BLaER1 (cell line): ENCODE measurements around the gene NFIC.
A peak's percentile ranks its signal among the peaks of the same experiment; 100 is the strongest.

Source experiments
- H3K27ac ChIP-seq: shearing (Covaris generic); formaldehyde crosslinking; 2 replicates; pipeline ENCODE4 v1.8.1; 2022
- H3K27me3 ChIP-seq: shearing (Covaris generic); formaldehyde crosslinking; 2 replicates; pipeline ENCODE4 v1.8.1; 2022
- H3K36me3 ChIP-seq: shearing (Covaris generic); formaldehyde crosslinking; 2 replicates; pipeline ENCODE4 v1.8.1; 2022
- H3K4me1 ChIP-seq: shearing (Covaris generic); formaldehyde crosslinking; 2 replicates; pipeline ENCODE4 v1.8.1; 2022
- H3K4me2 ChIP-seq: shearing (Covaris generic); formaldehyde crosslinking; 2 replicates; pipeline ENCODE4 v1.8.1; 2022
- H3K4me3 ChIP-seq: shearing (Covaris generic); formaldehyde crosslinking; 2 replicates; pipeline ENCODE4 v1.8.1; 2022
- H3K9ac ChIP-seq: shearing (Covaris generic); formaldehyde crosslinking; 2 replicates; pipeline ENCODE4 v1.8.1; 2022
- H3K9me3 ChIP-seq: shearing (Covaris generic); formaldehyde crosslinking; 2 replicates; pipeline ENCODE4 v1.8.1; 2022
- H4K20me1 ChIP-seq: shearing (Covaris generic); formaldehyde crosslinking; 2 replicates; pipeline ENCODE4 v1.8.1; 2022
- Cebpa-rat ChIP-seq: shearing (Covaris generic); IDR thresholded peaks from 2 replicates; pipeline ENCODE4 v1.8.1; 2022

NFIC gene

DNA sequence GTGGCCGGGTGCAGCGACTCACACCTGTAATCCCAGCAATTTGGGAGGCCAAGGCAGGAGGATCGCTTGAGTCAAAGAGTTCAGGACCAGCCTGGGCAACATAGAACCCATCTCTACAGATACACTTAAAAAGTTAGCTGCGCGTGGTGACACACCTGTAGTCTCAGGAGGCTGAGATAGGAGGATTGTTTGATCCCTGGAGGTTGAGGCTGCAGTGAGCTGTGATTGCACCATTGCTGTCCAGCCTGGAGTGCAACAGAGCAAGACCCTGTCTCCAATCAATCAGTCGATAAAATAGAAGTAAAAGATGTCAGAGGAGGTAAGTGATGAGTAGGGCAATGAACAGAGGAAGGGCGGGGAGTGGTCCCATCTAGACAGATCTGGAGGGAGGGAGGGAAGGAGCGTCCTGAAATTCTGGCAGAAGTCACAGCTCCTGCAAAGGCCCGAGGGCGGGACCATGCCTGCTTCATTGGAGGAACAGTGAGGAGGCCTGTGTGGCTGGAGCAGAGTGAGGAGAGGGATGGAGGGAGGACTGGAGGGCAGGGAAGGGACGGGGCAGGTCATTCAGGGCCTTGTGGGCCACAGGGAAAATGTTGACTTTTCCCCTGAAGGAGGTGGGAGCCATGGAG, 104.2 kb downstream of the NFIC start:
- no peak for TF ChIP-seq Cebpa-rat
- peaks cover 59% of the 10 kb centered on the region for H4K20me1 ChIP-seq
- no peak overlapping the region for H3K27ac ChIP-seq
- peaks cover 9% of the 10 kb centered on the region for H3K9me3 ChIP-seq
- H3K9ac ChIP-seq: no peak overlapping the region
- H3K4me2 ChIP-seq: no peak overlapping the region
- H3K36me3 ChIP-seq: peaks cover 39% of the 10 kb centered on the region
- H3K4me1 ChIP-seq: peaks cover 53% of the 10 kb centered on the region
- H3K27me3 ChIP-seq: no peaks in the 10 kb centered on the region
- no peak overlapping the region for H3K4me3 ChIP-seq

DNA sequence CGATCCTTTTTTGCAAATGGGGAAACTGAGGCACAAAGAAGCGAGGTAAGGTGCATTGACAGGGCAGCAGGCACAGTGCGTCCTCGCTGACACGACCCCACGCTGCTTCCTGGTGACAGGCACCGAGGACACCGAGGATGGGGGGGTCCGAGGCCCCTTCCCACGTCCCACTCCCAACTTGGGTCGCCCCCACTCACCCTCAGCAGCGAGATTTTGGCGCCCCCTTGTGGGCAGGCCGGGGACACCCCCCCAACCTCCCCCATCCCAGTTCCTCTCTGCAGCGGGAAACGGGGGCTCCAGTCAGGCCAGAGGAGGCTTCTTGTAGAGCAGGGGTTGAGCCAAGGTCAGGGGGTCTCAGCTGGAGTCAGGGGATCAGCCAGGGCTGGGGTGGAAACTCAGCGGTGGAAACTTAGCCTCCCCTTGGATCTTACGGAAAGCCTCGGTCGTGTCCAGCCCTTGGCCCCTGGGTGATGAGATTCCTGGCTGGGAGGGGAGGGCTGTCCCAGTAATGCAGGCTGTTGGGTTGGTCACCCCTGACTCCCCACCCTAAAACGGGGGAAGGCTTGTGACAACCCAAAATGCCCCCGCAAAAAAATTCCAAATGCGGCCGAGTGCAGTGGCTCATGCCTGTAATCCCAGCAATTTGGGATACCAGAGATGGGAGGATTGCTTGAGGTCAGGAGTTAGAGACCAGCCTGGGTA, 105.7 kb downstream of the NFIC start:
- Histone ChIP-seq H4K20me1 (peaks cover 52% of the 10 kb centered on the region), H3K4me1 (peaks cover 53% of the 10 kb centered on the region), H3K27ac (no peak overlapping the region), H3K36me3 (peaks cover 39% of the 10 kb centered on the region), H3K4me3 (no peak overlapping the region), H3K9ac (no peak overlapping the region), H3K27me3 (no peaks in the 10 kb centered on the region), H3K9me3 (peaks cover 9% of the 10 kb centered on the region), H3K4me2 (peak overlapping the region; percentile 19; the same call in 1 of the 2 replicates)
- no peak for TF ChIP-seq Cebpa-rat

DNA sequence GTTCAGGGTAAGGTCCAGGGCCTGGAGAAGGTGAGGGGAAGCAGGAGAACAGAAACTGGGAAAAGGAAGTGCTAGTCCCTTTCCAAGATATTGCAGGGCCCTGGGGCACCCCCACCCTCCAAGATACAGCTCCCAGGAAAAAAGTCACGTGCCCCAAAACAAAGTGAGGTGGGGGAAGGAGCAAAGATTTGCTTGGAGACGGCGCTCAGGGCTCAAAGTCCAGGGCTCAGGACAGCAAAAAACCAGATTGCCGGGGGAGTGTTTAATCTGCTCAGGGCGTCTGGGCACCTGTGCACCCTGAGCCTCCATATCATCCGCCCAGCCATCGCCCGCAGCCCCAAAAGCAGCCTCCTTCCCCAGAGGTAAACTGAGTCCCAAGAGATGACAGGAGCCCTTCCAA, 107.6 kb downstream of the NFIC start:
- H4K20me1 ChIP-seq: peaks cover 51% of the 10 kb centered on the region
- no peak overlapping the region for H3K27ac ChIP-seq
- TF ChIP-seq Cebpa-rat: no peak
- peaks cover 63% of the 10 kb centered on the region for H3K4me1 ChIP-seq
- peaks cover 32% of the 10 kb centered on the region for H3K36me3 ChIP-seq
- no peak overlapping the region for H3K4me3 ChIP-seq
- H3K4me2 ChIP-seq: no peak overlapping the region
- H3K9me3 ChIP-seq: no peaks in the 10 kb centered on the region; the same call in 1 of the 2 replicates
- H3K9ac ChIP-seq: no peak overlapping the region
- H3K27me3 ChIP-seq: no peaks in the 10 kb centered on the region

DNA sequence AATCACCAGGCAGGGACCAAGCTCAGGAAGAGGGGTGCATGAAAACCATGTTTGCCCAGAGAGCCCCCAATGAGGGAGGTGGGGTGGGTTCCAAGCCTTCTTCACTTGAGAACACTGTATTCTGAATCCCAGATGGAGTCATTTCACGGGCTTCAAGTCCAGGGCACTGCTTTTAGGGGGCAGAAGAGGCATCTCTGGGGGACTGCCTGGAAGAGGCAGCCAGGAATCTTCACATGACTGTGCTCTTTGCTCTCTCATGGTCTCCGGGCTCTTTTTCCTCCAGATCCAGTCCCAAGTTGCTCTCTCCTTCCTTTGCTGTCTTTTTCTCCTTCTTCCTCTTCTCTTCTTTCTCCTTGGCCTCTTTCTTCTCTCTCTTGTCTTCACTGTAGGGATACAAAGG, 108.2 kb downstream of the NFIC start:
- peaks cover 45% of the 10 kb centered on the region for H4K20me1 ChIP-seq
- no peaks in the 10 kb centered on the region; the same call in 1 of the 2 replicates for H3K9me3 ChIP-seq
- no peak overlapping the region for H3K4me2 ChIP-seq
- peaks cover 57% of the 10 kb centered on the region for H3K4me1 ChIP-seq
- peaks cover 32% of the 10 kb centered on the region for H3K36me3 ChIP-seq
- TF ChIP-seq Cebpa-rat: no peak
- no peak overlapping the region for H3K9ac ChIP-seq
- no peak overlapping the region for H3K4me3 ChIP-seq
- no peaks in the 10 kb centered on the region for H3K27me3 ChIP-seq
- no peak overlapping the region for H3K27ac ChIP-seq

DNA sequence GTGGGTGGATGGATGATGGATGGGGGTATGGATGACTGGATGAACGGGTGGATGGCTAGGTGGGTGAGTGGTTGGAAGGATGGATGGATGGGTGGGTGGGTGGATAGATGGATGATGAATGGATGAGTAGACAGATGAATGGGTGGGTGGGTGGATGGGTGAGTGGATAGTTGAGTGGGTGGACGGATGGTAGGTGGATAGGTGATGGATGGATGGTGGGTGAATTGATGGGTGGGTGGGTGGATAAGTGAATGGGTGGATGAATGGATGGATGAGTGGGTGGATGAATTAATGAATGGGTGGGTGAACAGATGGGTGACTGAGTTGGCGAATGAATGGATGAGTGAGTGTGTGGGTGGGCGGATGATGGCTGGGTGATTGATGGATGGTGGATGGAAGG, 109.1 kb downstream of the NFIC start:
- Histone ChIP-seq H3K27me3 (no peaks in the 10 kb centered on the region), H3K4me3 (no peak overlapping the region), H3K4me2 (no peak overlapping the region), H3K9me3 (no peaks in the 10 kb centered on the region; the same call in 1 of the 2 replicates), H4K20me1 (peaks cover 37% of the 10 kb centered on the region), H3K4me1 (peaks cover 51% of the 10 kb centered on the region), H3K9ac (no peak overlapping the region), H3K36me3 (peaks cover 32% of the 10 kb centered on the region), H3K27ac (no peak overlapping the region)
- no peak for TF ChIP-seq Cebpa-rat

DNA sequence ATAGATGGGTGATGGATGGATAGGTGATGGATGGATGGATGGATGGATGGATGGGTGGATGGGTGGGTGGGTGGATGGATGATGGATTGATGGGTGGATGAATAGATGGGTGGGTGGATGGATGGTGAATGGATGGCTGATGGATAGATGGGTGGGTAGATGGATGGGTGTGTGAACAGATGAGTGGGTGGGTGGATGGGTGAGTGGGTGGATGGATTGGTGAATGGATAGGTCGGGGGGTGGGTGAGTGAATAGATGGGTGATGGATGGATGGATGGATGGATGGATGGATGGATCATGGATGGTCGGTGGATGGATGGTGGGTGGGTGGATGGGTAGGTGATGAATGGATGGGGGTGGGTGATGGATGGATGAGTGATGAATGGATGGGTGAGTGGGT, 110.4 kb downstream of the NFIC start:
- no peak overlapping the region for H3K27ac ChIP-seq
- H4K20me1 ChIP-seq: peaks cover 34% of the 10 kb centered on the region
- no peak overlapping the region for H3K4me3 ChIP-seq
- no peaks in the 10 kb centered on the region for H3K27me3 ChIP-seq
- peaks cover 36% of the 10 kb centered on the region for H3K36me3 ChIP-seq
- no peaks in the 10 kb centered on the region; the same call in 1 of the 2 replicates for H3K9me3 ChIP-seq
- peaks cover 52% of the 10 kb centered on the region for H3K4me1 ChIP-seq
- TF ChIP-seq Cebpa-rat: no peak
- no peak overlapping the region; the same call in 1 of the 2 replicates for H3K4me2 ChIP-seq
- no peak overlapping the region for H3K9ac ChIP-seq

DNA sequence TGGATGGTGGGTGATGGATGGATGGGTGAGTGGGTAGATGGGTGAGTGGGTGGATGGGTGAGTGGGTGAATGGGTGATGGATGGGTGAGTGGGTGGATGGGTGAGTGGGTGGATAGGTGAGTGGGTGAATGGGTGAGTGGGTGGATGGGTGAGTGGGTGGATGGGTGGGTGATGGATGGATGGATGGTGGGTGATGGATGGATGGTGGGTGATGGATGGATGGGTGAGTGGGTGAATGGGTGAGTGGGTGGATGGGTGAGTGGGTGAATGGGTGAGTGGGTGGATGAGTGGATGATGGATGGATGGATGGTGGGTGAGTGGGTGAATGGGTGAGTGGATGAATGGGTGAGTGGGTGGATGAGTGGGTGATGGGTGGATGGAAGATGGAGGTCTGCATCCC, 111.1 kb downstream of the NFIC start:
- Histone ChIP-seq H3K4me3 (peak overlapping the region; percentile 61), H3K36me3 (peaks cover 43% of the 10 kb centered on the region), H3K4me1 (peaks cover 49% of the 10 kb centered on the region), H3K9me3 (no peaks in the 10 kb centered on the region; the same call in 1 of the 2 replicates), H3K27me3 (no peaks in the 10 kb centered on the region), H3K9ac (peak overlapping the region; percentile 67; the same call in 1 of the 2 replicates), H3K4me2 (peak overlapping the region; percentile 89), H3K27ac (peak overlapping the region; percentile 90), H4K20me1 (peaks cover 27% of the 10 kb centered on the region)
- TF ChIP-seq Cebpa-rat: no peak

DNA sequence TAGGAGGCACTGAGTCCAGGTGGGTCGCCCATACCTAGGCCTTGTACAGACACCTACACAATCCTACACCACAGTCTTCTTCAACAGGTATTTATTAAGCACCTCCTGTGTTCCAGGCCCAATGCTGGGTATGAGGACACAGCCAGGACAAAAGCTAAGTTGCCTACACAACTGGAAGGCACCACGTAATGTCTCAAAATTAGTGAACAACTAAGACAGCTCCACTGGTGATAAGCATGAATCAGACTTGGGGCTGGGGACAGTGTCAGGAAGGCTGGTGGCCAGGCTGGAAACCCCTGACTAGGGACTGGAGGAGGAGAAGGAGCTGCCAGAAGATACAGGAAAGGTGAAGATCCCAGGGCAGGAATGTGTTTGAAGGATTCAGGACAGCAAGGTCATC, 111.6 kb downstream of the NFIC start:
- Histone ChIP-seq H3K36me3 (peaks cover 45% of the 10 kb centered on the region), H3K9ac (peak overlapping the region; percentile 67), H3K4me3 (peak overlapping the region; percentile 61), H3K9me3 (no peaks in the 10 kb centered on the region; the same call in 1 of the 2 replicates), H3K27ac (peak overlapping the region; percentile 90), H4K20me1 (peaks cover 22% of the 10 kb centered on the region), H3K27me3 (no peaks in the 10 kb centered on the region), H3K4me1 (peaks cover 45% of the 10 kb centered on the region), H3K4me2 (peak overlapping the region; percentile 89)
- no peak for TF ChIP-seq Cebpa-rat

DNA sequence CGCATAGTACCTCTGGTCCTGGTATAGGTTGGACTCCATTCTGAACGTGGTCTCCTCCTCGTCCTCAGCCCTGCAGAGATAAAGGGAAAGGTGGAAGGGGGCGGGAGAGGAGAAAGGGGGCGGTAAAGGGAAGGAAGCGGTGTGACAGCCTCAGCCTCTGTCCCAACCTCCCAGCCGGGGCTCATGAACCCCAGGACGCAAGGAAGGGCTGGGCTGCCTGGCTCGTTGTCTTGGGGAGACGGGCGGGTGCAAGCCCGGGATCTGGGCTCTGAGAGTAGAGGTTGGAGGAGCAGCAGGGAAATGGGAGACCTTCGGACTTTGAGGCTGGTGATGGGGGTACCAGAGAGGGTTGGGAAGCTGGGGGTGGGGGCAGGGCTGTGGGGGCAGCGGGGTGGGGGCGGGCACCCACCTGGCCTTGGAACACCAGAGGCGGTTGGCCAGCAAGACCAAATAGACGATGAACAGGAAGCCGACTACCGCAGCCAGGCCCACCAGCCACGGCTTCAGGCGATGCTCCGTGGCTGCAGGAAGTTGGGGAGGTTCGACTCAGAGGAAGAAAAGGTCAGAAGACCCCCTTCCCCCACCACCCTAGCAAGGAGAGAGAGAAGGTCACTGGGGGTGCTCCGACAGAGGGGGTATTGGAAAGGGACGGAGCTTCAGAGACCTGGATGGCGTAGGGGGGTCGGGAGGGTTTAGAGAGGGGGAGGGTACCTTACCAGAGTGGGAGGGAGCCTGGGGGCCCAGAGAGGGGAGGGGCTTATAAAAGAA, 112.2 kb downstream of the NFIC start:
- Histone ChIP-seq H3K27ac (peak overlapping the region; percentile 90), H3K27me3 (no peaks in the 10 kb centered on the region), H3K4me2 (peak overlapping the region; percentile 89), H4K20me1 (peaks cover 16% of the 10 kb centered on the region), H3K9ac (peak overlapping the region; percentile 67), H3K9me3 (no peaks in the 10 kb centered on the region; the same call in 1 of the 2 replicates), H3K4me1 (peaks cover 39% of the 10 kb centered on the region), H3K4me3 (peak overlapping the region; percentile 61), H3K36me3 (peaks cover 49% of the 10 kb centered on the region)
- no peak for TF ChIP-seq Cebpa-rat
